CD4-positive, alpha-beta T cell treated with Interleukin-6 at 100 ng/mL for 8 hours (primary cell): ENCODE measurements around the gene MRPS30.
"Not testable (repeated sequence)": the region's sequence is repeated elsewhere in the genome, so short reads cannot be mapped to it uniquely, and the experiment has no call there.

Source experiments
- DNase-seq: peaks from one replicate; pipeline ENCODE4 v3.0.0-alpha.2; 2020; ENCODE audit warnings: mixed read lengths, low spot score

MRPS30 gene

GRCh38 chr5:44808435-44809214 lies at the start of gene MRPS30:
Gene MRPS30, plus strand, starts transcription at chr5:44808947. Its CDS starts 16 bp downstream, at chr5:44808963.
- DNase-seq: peak; percentile 94

GRCh38 chr5:44769200-44769876 lies 39.4 kb upstream of the MRPS30 start:
- no peak for DNase-seq

DNA sequence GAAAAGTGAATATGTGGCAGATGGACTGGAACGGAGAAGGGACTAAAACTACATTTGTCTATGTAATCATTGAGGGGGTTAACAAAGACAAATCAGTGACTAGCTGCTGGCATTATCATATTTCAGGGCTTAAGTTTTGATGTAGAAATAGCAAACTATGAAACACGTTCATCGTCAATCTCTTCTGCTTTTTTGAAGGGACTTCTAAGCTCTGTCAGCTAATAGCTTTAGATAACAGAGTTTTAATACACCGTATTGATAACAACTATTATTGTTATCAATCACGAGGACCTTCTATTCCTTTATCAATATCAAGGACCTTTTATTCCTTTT lies 38.9 kb upstream of the MRPS30 start:
- no peak for DNase-seq

- no peak for DNase-seq
These were observed 37.7 kb upstream of the MRPS30 start for GRCh38 chr5:44770780-44771717.

DNA sequence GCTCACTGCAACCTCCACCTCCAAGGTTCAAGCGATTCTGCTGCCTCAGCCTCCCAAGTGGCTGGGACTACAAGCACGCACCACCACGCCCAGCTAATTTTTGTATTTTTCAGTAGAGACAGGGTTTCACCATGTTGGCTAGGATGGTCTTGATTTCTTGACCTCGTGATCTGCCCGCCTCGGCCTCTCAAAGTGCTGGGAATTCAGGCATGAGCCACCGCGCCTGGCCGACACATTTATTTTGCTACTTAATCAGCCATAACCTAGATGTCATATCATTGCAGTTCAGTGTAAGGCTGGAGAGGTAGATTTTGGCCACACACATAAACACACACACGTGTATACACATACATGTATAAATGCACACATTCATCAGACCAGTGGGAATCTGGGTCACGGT lies 36.4 kb upstream of the MRPS30 start:
- DNase-seq: not testable (repeated sequence)

GRCh38 chr5:44774279-44774880 lies 34.4 kb upstream of the MRPS30 start:
- DNase-seq: peak; percentile 1

DNA sequence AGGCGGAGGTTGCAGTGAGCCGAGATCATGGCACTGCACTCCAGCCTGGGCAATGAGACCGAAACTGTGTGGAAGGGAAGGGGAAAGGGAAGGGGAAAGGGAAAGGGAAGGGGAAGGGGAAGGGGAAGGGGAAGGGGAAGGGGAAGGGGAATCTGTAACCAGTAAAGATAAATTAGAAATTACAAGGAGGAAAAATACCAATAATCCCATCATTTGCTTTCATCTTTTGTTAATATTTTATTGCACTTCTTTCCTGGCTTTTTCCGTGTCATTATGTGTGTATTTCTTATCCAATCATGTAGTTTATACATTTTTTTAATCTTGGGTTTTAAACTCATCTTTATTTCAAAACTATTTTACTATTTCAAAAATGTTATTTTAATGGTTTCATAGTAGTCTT lies 29.6 kb upstream of the MRPS30 start:
- no peak for DNase-seq

DNA sequence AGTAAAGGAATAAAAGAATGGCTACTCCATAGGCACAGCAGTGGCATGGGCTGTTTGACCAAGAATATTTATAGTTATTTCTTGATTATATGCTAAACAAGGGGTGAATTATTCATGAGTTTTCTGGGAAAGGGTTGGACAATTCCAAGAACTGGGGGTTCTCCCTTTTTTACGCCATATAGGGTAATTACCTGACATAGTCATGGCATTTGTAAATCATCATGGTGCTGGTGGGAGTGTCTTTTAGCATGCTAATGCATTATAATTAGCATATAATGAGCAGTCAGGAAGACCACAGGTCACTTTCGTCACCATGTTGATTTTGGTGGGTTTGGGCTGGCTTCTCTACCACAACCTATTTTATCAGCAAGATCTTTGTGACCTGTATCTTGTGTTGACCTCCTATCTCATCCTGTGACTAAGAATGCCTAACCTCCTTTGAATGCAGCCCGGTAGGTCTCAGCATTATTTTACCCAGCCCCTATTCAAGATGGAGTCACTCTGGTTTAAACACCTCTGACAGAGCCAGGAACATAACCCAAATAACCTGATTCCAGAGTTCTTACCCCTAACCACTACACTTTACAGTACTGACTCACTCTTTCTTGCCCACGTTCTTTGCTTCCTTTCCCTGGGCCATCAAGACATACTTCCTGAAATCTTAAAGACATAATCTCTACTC lies 25.0 kb upstream of the MRPS30 start:
- DNase-seq: no peak

DNA sequence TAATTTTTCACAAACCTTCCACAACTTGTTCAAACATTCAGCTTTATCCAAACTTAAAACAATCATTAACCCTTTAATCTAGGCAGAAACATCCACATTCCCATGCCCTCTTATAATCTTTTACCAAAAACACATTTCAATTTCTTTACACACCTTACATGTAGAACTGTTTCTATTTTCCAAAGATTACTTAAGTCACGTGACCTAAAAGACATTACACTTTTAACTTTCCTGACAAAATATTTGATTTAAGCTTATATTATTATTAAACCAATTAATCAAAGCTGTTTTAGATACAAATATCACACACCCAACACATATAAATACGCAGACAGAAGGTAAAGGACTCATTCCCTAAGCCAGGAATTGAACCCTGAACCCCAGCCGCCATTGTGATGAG lies 21.0 kb upstream of the MRPS30 start:
- DNase-seq: no peak

- DNase-seq: not testable (repeated sequence)
These were observed 19.3 kb upstream of the MRPS30 start for GRCh38 chr5:44789372-44789995.

GRCh38 chr5:44792031-44792673 lies 16.6 kb upstream of the MRPS30 start:
- DNase-seq: not testable (repeated sequence)

DNA sequence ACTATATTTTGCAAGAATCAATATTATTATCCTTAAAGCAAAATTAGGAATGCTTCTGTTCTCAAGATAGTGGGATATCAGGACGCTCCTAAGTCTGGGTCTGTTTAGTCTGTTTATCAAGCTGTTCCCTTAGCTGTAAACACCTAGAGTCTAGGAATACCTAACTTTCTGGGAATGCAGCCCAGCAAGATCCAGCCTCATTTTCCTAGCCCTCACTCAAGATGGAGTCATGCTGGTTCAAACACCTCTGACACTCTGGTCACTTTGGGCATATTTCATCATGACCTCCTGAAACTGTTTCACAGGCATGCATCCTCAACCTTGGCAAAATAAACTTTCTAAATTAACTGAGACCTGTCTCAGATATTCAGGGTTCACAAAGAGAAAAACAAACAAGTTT lies 14.4 kb upstream of the MRPS30 start:
- no peak for DNase-seq

DNA sequence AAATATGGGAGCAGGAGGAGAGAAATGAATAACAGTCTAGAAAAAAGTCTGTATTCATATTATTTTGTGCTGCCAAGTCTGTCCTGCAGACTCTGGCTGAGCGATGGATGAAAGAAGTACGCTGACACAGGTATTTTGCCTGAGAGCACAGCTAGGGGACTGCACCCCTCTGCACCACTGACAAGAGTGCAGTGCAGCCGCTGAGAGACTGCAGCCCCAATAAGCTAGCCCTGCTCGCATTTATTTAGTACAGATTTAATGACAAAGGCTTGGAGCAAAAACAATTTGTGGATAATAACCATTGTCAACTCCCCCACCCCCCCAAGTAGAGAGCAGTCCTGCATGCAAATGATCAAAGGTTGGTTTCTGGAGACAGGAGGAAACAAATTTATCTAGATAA lies 13.3 kb upstream of the MRPS30 start:
- no peak for DNase-seq

DNA sequence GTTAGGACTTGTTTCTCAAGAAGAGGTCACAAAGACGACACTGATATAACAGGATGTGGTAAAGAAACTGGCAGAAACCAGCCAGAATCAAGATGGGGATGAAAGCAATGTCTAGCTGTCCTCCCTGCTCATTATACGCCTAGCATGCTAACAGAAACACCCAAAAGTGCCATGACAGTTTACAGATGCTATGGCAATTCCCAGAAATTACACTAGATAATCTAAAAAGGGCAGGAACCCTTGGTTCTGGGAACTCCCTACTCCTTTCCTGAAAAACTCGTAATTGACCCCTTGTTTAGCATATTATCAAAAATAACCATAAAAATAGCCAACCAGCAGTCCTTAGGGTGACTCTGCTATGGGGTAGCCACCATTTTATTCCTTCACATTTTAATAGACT lies 10.9 kb upstream of the MRPS30 start:
- DNase-seq: no peak

DNA sequence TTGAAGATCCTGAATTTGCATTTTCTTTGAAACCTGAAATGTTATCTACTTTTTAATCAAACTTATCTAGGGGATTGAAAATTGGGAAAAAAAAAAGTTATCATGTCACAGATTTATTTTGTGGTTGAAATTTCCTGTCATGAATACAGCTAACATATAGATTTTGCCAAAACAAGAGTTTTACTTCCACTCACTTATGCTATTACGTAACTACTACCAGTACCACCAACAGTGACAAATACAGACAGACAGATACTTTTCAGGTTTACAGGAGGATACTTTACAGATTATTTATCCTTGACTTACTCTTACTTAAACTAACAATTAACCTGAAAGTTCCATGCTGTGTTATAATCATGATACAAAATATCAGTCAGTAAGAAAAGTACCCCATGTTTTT lies 6.8 kb upstream of the MRPS30 start:
- no peak for DNase-seq

DNA sequence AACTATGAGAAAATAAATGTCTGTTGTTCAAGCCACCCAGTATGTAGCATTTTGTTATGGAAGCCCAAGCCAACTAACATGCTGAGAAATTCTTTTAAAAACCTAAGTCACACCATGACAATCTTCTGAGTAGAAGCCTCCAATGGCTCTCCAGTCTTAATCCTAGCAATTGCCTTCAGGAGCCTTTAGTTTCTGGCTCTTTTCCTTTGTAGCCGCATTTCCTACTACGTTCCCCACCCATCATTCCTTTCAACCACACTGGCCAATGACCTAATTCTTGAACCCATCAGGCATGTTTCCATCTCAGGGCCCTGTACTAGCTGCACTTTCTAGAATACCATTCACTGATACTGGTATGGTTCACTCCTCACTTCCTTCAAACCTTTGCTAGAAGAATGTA lies 2.1 kb upstream of the MRPS30 start:
- no peak for DNase-seq

GRCh38 chr5:44807269-44807668 lies 1.5 kb upstream of the MRPS30 start:
- DNase-seq: no peak

DNA sequence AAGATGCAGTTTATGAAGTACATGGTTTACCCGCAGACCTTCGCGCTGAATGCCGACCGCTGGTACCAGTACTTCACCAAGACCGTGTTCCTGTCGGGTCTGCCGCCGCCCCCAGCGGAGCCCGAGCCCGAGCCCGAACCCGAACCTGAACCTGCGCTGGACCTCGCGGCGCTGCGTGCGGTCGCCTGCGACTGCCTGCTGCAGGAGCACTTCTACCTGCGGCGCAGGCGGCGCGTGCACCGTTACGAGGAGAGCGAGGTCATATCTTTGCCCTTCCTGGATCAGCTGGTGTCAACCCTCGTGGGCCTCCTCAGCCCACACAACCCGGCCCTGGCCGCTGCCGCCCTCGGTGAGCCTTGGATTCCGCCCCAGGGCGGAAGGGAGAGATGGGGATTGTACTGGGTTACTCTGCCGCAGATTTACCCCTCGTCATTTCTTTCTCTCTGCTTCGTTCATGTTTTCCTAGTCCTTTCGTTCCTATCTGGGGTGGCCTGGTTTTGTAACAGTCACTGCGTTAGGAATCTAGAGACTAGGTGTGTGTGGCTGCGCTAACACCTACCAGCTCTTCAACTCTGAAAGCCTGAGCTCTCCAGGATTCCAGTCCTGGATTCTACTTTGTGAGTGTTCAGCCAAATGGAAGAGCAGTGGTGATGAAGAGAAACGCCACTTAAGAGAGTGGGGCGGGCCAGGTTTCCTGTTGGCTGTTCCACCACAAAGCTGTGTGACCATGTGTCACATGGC lies 638 bp downstream of the MRPS30 start:
- DNase-seq: peak; percentile 17

GRCh38 chr5:44809956-44810420 lies 1.2 kb downstream of the MRPS30 start:
- DNase-seq: no peak

GRCh38 chr5:44814761-44815160 lies 6.0 kb downstream of the MRPS30 start:
- no peak for DNase-seq
